DOHH2 (cell line): ENCODE results near the gene FAR2.

Source experiments
- EZH2phosphoT487 ChIP-seq: fragments of 200-600 bp; sonication (generic); IDR thresholded peaks from 2 replicates; pipeline ENCODE4 v1.6.1; 2017; ENCODE audit warnings: borderline replicate concordance, mild to moderate bottlenecking, antibody characterized with exemption, low read length, moderate library complexity, mixed read lengths
- TF ChIP-seq, protein P1 (sequence below): fragments of 200-600 bp; sonication (generic); IDR thresholded peaks from one replicate; pipeline ENCODE4 v1.5.1; 2014; ENCODE audit warnings: antibody characterized with exemption, mild to moderate bottlenecking, low read depth, low read length; ENCODE audit not compliant: poor library complexity, severe bottlenecking

DNA sequence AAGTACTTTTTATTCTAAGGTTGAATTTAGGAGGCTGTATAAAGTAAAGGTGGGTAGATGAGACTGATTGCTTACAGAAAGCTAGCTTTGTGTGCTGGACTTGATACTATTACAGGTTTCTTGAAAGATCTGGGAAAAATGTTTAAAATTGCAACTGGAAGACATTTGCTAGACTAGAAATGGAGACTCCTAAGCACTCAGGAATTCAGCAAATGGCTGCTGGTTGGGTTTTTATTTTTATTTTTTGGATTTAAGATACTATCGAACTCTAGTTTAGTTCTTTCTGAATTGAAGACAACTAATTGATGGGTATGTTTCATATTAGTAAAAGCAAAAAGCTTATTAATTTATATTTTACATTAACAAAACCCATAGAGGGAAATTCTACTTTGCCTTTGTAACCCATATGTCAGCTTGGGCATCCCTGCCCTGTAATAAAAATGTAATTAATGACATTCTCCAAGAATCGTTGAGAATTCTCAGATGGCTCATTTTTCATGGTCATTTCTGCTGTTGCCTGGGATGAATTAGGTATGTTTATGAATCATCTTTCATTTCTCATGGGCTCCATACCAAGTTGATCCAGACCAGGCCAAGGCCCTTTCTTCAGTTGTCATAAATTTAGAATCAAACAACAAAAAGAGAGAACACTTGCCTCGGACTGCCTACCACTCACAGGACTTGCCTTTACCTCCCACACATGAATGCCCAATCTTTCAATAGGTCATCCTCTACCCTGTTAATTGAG, 129.8 kb downstream of the FAR2 start:
- TF ChIP-seq, protein P1, sequence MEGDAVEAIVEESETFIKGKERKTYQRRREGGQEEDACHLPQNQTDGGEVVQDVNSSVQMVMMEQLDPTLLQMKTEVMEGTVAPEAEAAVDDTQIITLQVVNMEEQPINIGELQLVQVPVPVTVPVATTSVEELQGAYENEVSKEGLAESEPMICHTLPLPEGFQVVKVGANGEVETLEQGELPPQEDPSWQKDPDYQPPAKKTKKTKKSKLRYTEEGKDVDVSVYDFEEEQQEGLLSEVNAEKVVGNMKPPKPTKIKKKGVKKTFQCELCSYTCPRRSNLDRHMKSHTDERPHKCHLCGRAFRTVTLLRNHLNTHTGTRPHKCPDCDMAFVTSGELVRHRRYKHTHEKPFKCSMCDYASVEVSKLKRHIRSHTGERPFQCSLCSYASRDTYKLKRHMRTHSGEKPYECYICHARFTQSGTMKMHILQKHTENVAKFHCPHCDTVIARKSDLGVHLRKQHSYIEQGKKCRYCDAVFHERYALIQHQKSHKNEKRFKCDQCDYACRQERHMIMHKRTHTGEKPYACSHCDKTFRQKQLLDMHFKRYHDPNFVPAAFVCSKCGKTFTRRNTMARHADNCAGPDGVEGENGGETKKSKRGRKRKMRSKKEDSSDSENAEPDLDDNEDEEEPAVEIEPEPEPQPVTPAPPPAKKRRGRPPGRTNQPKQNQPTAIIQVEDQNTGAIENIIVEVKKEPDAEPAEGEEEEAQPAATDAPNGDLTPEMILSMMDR, result no peak
- no peak for TF ChIP-seq EZH2phosphoT487
